AG09319 (cell line): ENCODE results near the gene COL23A1.

Experiments
- DNase-seq: peaks from one replicate; pipeline ENCODE4 v3.0.0-alpha.2; 2010; ENCODE audit warnings: low read depth; ENCODE audit errors: extremely low read depth
- TF ChIP-seq, protein P1 (sequence below): IDR thresholded peaks from 2 replicates; pipeline ENCODE4 v1.5.1; 2011; ENCODE audit warnings: low read depth, mild to moderate bottlenecking, inconsistent platforms, low read length, moderate library complexity

Gene COL23A1

DNA sequence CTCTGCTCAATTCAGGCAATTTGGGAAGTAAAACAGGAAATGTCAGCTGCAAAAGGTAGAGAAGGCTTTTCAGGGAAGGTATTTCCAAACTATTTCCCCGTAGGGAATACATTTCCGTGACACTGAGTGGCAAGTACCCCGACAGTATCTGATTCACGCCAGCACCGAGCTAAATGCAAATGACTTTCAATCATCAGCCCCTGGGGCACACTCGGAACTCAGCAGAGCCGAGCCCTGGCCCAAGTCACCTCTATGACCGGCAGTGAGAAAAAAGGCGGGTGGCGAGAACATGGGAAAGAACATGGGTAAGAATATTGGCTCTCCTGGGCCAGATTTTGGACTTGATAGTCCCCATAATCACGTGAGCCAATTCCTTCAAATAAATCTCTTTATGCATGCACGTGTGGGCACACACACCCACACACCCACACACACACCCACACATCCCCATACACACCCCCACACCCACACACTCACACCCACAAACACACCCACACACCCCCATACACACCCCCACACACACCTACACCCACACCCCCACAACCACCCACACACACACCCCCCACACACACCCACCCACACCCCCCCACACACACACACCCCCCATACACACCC is 43.0 kb downstream of the COL23A1 start:
- TF ChIP-seq, protein P1, sequence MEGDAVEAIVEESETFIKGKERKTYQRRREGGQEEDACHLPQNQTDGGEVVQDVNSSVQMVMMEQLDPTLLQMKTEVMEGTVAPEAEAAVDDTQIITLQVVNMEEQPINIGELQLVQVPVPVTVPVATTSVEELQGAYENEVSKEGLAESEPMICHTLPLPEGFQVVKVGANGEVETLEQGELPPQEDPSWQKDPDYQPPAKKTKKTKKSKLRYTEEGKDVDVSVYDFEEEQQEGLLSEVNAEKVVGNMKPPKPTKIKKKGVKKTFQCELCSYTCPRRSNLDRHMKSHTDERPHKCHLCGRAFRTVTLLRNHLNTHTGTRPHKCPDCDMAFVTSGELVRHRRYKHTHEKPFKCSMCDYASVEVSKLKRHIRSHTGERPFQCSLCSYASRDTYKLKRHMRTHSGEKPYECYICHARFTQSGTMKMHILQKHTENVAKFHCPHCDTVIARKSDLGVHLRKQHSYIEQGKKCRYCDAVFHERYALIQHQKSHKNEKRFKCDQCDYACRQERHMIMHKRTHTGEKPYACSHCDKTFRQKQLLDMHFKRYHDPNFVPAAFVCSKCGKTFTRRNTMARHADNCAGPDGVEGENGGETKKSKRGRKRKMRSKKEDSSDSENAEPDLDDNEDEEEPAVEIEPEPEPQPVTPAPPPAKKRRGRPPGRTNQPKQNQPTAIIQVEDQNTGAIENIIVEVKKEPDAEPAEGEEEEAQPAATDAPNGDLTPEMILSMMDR = no peak
- no peak for DNase-seq

DNA sequence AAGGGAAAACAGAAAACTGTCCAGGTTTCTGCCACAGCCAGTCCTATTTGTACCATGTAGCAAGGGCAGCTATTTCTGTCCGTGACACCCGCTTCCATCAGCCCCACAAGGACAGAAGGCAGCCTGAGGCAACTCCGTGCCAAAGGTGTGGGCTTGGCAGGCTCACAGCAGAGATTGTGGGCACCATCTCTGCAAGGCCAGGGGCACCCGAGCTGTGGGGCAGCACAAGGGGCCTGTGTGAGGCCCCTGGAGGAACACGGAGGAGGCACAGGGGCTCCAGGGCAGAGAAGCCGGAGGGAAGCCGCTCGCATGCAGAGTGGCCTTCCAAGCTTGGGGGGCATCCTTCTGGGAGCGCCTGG is 43.5 kb downstream of the COL23A1 start:
- DNase-seq = no peak
- TF ChIP-seq, protein P1 = no peak

GRCh38 chr5:178545941-178546674 is 44.1 kb downstream of the COL23A1 start:
- TF ChIP-seq, protein P1 = no peak
- DNase-seq = no peak

DNA sequence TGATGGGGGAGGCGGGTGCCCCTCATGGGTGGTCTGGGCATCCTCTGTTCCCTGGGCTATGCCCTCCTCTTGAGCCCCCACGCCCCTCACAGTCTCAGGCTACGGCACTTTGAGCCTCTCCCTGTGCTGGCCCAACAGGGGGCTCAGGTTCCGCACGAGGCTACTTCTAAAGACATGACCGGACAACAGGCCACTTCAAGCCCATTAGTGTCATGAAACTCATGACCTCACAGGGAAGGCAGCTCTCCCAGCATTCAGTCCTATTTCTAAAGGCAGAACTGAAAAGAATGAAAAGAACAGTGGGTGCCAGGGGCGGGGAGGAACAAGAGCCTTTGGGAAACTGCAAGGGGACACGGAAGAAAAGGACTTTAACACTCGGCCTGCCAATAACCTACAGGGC is 45.0 kb downstream of the COL23A1 start:
- TF ChIP-seq, protein P1 = no peak
- no peak for DNase-seq

- no peak for DNase-seq
- TF ChIP-seq, protein P1 = no peak
These were observed 45.9 kb downstream of the COL23A1 start for GRCh38 chr5:178544166-178544834.

DNA sequence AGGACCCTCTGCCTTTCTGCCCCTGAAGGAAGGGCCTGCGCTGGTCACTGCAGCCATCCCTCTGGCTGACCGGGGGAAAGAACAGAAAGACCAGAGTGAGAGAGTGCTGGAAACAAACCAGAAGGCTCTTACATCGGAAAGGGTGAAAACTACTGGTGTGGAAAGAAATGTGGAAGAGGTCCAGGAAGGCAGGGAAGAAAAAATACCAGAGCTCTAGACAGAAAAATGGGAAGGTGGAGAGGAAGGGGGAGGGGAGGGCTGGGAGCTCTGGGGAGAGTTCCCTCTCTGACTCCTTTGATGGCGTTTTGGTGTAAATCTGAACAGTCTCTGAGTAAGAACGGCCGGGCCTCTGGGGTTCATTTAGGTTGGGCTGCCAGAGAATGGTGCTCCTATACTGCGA is 47.7 kb downstream of the COL23A1 start:
- DNase-seq = no peak
- TF ChIP-seq, protein P1 = no peak

DNA sequence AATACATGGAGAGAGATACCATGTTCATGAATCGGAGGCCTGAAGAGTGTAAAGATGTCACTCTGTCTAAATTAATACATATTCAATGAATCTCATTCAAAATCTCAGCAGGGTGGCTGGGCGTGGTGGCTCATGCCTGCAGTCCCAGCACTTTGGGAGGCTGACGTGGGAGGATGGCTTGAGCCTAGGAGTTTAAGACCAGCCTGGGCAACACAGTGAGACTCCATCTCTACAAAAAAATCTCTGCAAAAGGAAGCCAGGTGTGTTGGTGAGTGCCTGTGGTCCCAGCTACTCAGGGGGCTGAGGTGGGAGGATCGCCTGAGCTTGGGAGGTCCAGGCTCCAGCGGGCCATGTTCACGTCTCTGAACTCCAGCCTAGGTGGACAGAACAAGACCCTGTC is 49.7 kb downstream of the COL23A1 start:
- no peak for DNase-seq
- TF ChIP-seq, protein P1 = no peak
